ENCODE data around the gene TENT4A. TPM values are rescaled to one million over a fixed set of nuclear protein-coding genes. Genes with fewer than 3 reads are reported as not detected.

TENT4A gene
- total and polyA plus RNA-seq, 2 of the 4 experiments (the other 2 are of a cell fraction) = 5.9 to 17.2 TPM

GRCh38 chr5:6687505-6687904 is 25.7 kb upstream of the TENT4A start:
- 0 out of 2 replicates have a peak overlapping the region, but pooled peaks have one; percentile 24 for H3K23ac ChIP-seq (ENCODE audit: low read depth, low read length)
- H3K56ac ChIP-seq (ENCODE audit: extremely low read depth, insufficient read depth, low read length) = no peak overlapping the region
- no peak overlapping the region for H3K18ac ChIP-seq (ENCODE audit: low read depth, low read length)
- no peak overlapping the region for H3K27ac ChIP-seq (ENCODE audit: insufficient read depth, low read length)
- H2BK20ac ChIP-seq (ENCODE audit: low read depth, low read length) = no peak overlapping the region
- no peak overlapping the region for H4K8ac ChIP-seq (ENCODE audit: low read depth in 2 of 2, low read length in 2 of 2)
- no peak overlapping the region for H2BK15ac ChIP-seq (ENCODE audit: low read depth, low read length)
- H3K9ac ChIP-seq (ENCODE audit: low read depth, low read length) = no peak overlapping the region
- no peak overlapping the region for H4K91ac ChIP-seq (ENCODE audit: insufficient read depth, low read depth, low read length)
- intact Hi-C loops (cut with micrococcal nuclease) (no loop called here), in situ Hi-C loops (cut with MboI; ENCODE audit: low sequenced_read_pairs) (no loop called here), dilution Hi-C loops (cut with HindIII; ENCODE audit: low sequenced_read_pairs, unreplicated experiment) (no loop called here)
- no peaks in the 10 kb centered on the region for H3K79me1 ChIP-seq (ENCODE audit: low read depth in 1 of 2, low read length in 2 of 2)
- H2AFZ ChIP-seq (replicated peaks; ENCODE audit: low read length, poor library complexity) = no peak overlapping the region
- H2AK9ac ChIP-seq (replicated peaks; ENCODE audit: low read depth, low read length, poor library complexity) = no peak overlapping the region
- peaks cover 3% of the 10 kb centered on the region; the same call in 1 of the 2 replicates for H3K9me1 ChIP-seq (ENCODE audit: insufficient read depth, low read length)
- no peak overlapping the region for H2BK120ac ChIP-seq (ENCODE audit: low read depth, low read length)
- no peaks in the 10 kb centered on the region for H3K9me3 ChIP-seq (ENCODE audit: control insufficient read depth, insufficient read depth, low read length)
- H3K4me1 ChIP-seq (ENCODE audit: control insufficient read depth, insufficient read depth, low read length) = no peaks in the 10 kb centered on the region
- no peak overlapping the region for H4K5ac ChIP-seq (ENCODE audit: low read depth, low read length)
- POLR2A ChIA-PET (ENCODE audit: unreplicated experiment) = interaction anchor here (0.6 kb wide), 1 partner anchor 170 kb away, joined by 4 read pairs; no protein-coding TSS in a partner anchor
- CTCF ChIA-PET = no interaction called here
- H3K4me2 ChIP-seq (ENCODE audit: low read depth, low read length) = no peak overlapping the region
- no peaks in the 10 kb centered on the region for H4K20me1 ChIP-seq (ENCODE audit: insufficient read depth, low read length)
- no peak overlapping the region for H2AK5ac ChIP-seq (ENCODE audit: low read depth, low read length)
- DNase-seq (no peak), ATAC-seq (ENCODE audit: low read depth) (no peak)
- no peak overlapping the region for H3K4ac ChIP-seq (ENCODE audit: low read depth, low read length)
- WGBS, 2 experiments (ENCODE audit: extremely low coverage in 2 of 2, insufficient read length in 1 of 2) = 81 to 100% methylated on average over 1 to 5 of the region's 9 CpGs
- no peaks in the 10 kb centered on the region for H3K36me3 ChIP-seq (ENCODE audit: control insufficient read depth, insufficient read depth, low read length)
- no peak overlapping the region for H3K4me3 ChIP-seq (ENCODE audit: insufficient read depth, low read depth, low read length)
- TF ChIP-seq ELK1 (IDR thresholded peaks at IDR 0.05; ENCODE audit: borderline replicate concordance, low read depth, low read length) (no peak), POLR2A (IDR thresholded peaks at IDR 0.05; ENCODE audit: low read depth, low read length) (no peak), CHD1 (IDR thresholded peaks at IDR 0.05; ENCODE audit: low read depth, low read length) (no peak), RFX5 (IDR thresholded peaks at IDR 0.05; ENCODE audit: low read depth, low read length) (no peak), RAD21 (IDR thresholded peaks at IDR 0.05; ENCODE audit: low read length) (no peak), FOS (IDR thresholded peaks at IDR 0.05; ENCODE audit: low read depth, low read length) (no peak), RCOR1 (IDR thresholded peaks at IDR 0.05; ENCODE audit: insufficient replicate concordance, low read length) (no peak), SMC3 (IDR thresholded peaks at IDR 0.05; ENCODE audit: low read depth, low read length) (no peak), BHLHE40 (IDR thresholded peaks at IDR 0.05; ENCODE audit: low read depth, low read length) (no peak)
- no peak overlapping the region for H3K14ac ChIP-seq (replicated peaks; ENCODE audit: low read depth, low read length)
- H2BK5ac ChIP-seq (ENCODE audit: low read depth, low read length, poor library complexity, severe bottlenecking) = no peak overlapping the region
- peaks cover 3% of the 10 kb centered on the region; the same call in 1 of the 2 replicates for H3K27me3 ChIP-seq (ENCODE audit: control insufficient read depth, insufficient read depth, low read length)
- BruUV-seq (replicated peaks) = no TSS peak
